Tibial nerve (tissue), 4 donors: ENCODE data around the gene CHST15.

ENCODE experiments used
- CTCF ChIP-seq, 5 experiments: fragments of 200-600 bp in 3 of 5; fragments of 450-650 bp in 2 of 5; sonication (generic) in 3 of 5; IDR thresholded peaks; one replicate each; pipeline ENCODE4 v1.5.1; 2016 to 2019; ENCODE audit warnings: antibody characterized with exemption in 5 of 5, mild to moderate bottlenecking in 3 of 5, moderate library complexity in 2 of 5
- EP300 ChIP-seq, 2 donors: sonication (generic); formaldehyde crosslinking; IDR thresholded peaks; one replicate each; pipeline ENCODE4 v1.6.1; 2017; ENCODE audit warnings: antibody characterized with exemption in 2 of 2, mild to moderate bottlenecking in 1 of 2
- POLR2A ChIP-seq, 2 donors: fragments of 450-650 bp; IDR thresholded peaks; one replicate each; pipeline ENCODE4 v1.6.1; 2017; ENCODE audit warnings: antibody characterized with exemption in 2 of 2, mild to moderate bottlenecking in 2 of 2, moderate library complexity in 2 of 2

- TF ChIP-seq CTCF (IDR thresholded peaks at IDR 0.05) (no peak), POLR2A (IDR thresholded peaks at IDR 0.05) (no peak), EP300 (IDR thresholded peaks at IDR 0.05) (no peak)
Measured at GRCh38 chr10:124127563-124127962, 34.2 kb upstream of the CHST15 start.
